Retinal pigment epithelial cell (primary cell): ENCODE data around the gene C2.

ENCODE experiments used
- DNase-seq: peaks from one replicate; pipeline ENCODE4 v3.0.0-alpha.2; 2010; ENCODE audit warnings: low read depth
- H3K4me3 ChIP-seq: 2 replicates; pipeline ENCODE4 v1.5.1; 2011; ENCODE audit warnings: mild to moderate bottlenecking, low read length, control low read depth, moderate library complexity
- CTCF ChIP-seq: conservative IDR thresholded peaks from 2 replicates; pipeline ENCODE4 v1.5.1; 2011; ENCODE audit warnings: low read depth, low read length, control low read depth, inconsistent platforms

The C2 gene

GRCh38 chr6:31882344-31882743 is 45.2 kb upstream of the C2 start:
- no peak for DNase-seq
- no peak for TF ChIP-seq CTCF
- no peak overlapping the region for H3K4me3 ChIP-seq

- TF ChIP-seq CTCF = no peak
- DNase-seq = no peak
- H3K4me3 ChIP-seq = no peak overlapping the region
Measured at GRCh38 chr6:31883676-31884075, 43.8 kb upstream of the C2 start.

GRCh38 chr6:31884528-31885035 is 42.9 kb upstream of the C2 start:
- H3K4me3 ChIP-seq = no peak overlapping the region
- no peak for TF ChIP-seq CTCF
- DNase-seq = no peak

- no peak for DNase-seq
- H3K4me3 ChIP-seq = no peak overlapping the region
- no peak for TF ChIP-seq CTCF
Measured at GRCh38 chr6:31886541-31886991, 41.0 kb upstream of the C2 start.

GRCh38 chr6:31887173-31888007 is 40.1 kb upstream of the C2 start:
- no peak overlapping the region for H3K4me3 ChIP-seq
- no peak for DNase-seq
- no peak for TF ChIP-seq CTCF

GRCh38 chr6:31888276-31889258 is 39.0 kb upstream of the C2 start:
- H3K4me3 ChIP-seq = no peak overlapping the region
- TF ChIP-seq CTCF = peak; percentile 84
- no peak for DNase-seq
